HepG2 (cell line): ENCODE results near the gene KLHL36. TPM values are rescaled to one million over a fixed set of nuclear protein-coding genes. Genes with fewer than 3 reads are reported as not detected.

Source experiments
- ASH2L ChIP-seq: fragments of 300-600, 200-600 bp; sonication (generic); IDR thresholded peaks from 2 replicates; pipeline ENCODE4 v1.7.0; 2017; ENCODE audit warnings: low read depth, mild to moderate bottlenecking, moderate library complexity, mixed read lengths, low read length; ENCODE audit not compliant: insufficient read length
- ATF5 ChIP-seq: sonication (generic); formaldehyde crosslinking; IDR thresholded peaks from 2 replicates; pipeline ENCODE4 v1.4.0; 2020; ENCODE audit warnings: mild to moderate bottlenecking, low read depth, missing genetic modification reagents
- BCL6 ChIP-seq: IDR thresholded peaks from 2 replicates; pipeline ENCODE4 v1.6.1; 2016; ENCODE audit warnings: missing genetic modification reagents, missing compliant biosample characterization
- CBFB ChIP-seq: sonication (generic); formaldehyde crosslinking; IDR thresholded peaks from 2 replicates; pipeline ENCODE4 v1.4.0; 2020; ENCODE audit warnings: missing genetic modification reagents
- CREB1 ChIP-seq, 2 experiments: fragments of 450-650 bp in 1 of 2; IDR thresholded peaks; 2 replicates each; pipeline ENCODE4 v1.6.1; 2016 to 2017; ENCODE audit warnings: control low read depth in 1 of 2, mild to moderate bottlenecking in 1 of 2, missing compliant biosample characterization in 1 of 2, missing genetic modification characterization in 1 of 2
- E2F5 ChIP-seq: sonication (generic); formaldehyde crosslinking; conservative IDR thresholded peaks from 2 replicates; pipeline ENCODE4 v1.4.0; 2020; ENCODE audit warnings: missing genetic modification reagents
- HHEX ChIP-seq: IDR thresholded peaks from 2 replicates; pipeline ENCODE4 v1.6.1; 2016; ENCODE audit warnings: control low read depth
- HNF4A ChIP-seq: sonication (generic); formaldehyde crosslinking; IDR thresholded peaks from 2 replicates; pipeline ENCODE4 v1.4.0; 2020; ENCODE audit warnings: missing genetic modification reagents
- HNF4G ChIP-seq, 2 experiments: sonication (generic) in 1 of 2; formaldehyde crosslinking in 1 of 2; IDR thresholded peaks; 2 replicates each; pipeline versions ENCODE4 v1.4.0 to v1.6.1; 2011 to 2020; ENCODE audit warnings: borderline replicate concordance in 2 of 2, low read depth in 2 of 2, mild to moderate bottlenecking in 2 of 2, low read length in 1 of 2, missing genetic modification reagents in 1 of 2, moderate library complexity in 1 of 2
- KAT7 ChIP-seq: IDR thresholded peaks from 2 replicates; pipeline ENCODE4 v1.6.1; 2018; ENCODE audit warnings: borderline replicate concordance, missing compliant biosample characterization
- MED1 ChIP-seq: sonication (generic); formaldehyde crosslinking; IDR thresholded peaks from 2 replicates; pipeline ENCODE4 v1.4.0; 2020; ENCODE audit warnings: missing genetic modification reagents
- NR2F2 ChIP-seq: IDR thresholded peaks from 2 replicates; pipeline ENCODE4 v1.6.1; 2012; ENCODE audit warnings: low read depth, inconsistent platforms, borderline replicate concordance
- RBM22 ChIP-seq: fragments of 200-400 bp; formaldehyde crosslinking; optimal IDR thresholded peaks from 2 replicates; pipeline ENCODE3; 2017; ENCODE audit warnings: mild to moderate bottlenecking, low read length, moderate library complexity
- SIN3A ChIP-seq: IDR thresholded peaks from 2 replicates; pipeline ENCODE4 v1.6.1; 2011; ENCODE audit warnings: low read depth, mild to moderate bottlenecking, control low read depth, low read length, borderline replicate concordance
- XRCC5 ChIP-seq: fragments of 200-400 bp; formaldehyde crosslinking; optimal IDR thresholded peaks from 2 replicates; pipeline ENCODE3; 2017; ENCODE audit warnings: mild to moderate bottlenecking, low read length
- ZBTB25 ChIP-seq: IDR thresholded peaks from 2 replicates; pipeline ENCODE4 v1.6.1; 2018; ENCODE audit warnings: missing genetic modification reagents
- ZFAT ChIP-seq: sonication (generic); formaldehyde crosslinking; conservative IDR thresholded peaks from 2 replicates; pipeline ENCODE4 v1.8.1; 2023; ENCODE audit warnings: missing genetic modification reagents, inconsistent platforms
- ZFP1 ChIP-seq: IDR thresholded peaks from 2 replicates; pipeline ENCODE4 v1.6.1; 2016
- ZMYM3 ChIP-seq: sonication (generic); formaldehyde crosslinking; IDR thresholded peaks from 2 replicates; pipeline ENCODE4 v1.5.1; 2020; ENCODE audit warnings: mild to moderate bottlenecking, missing genetic modification reagents
- ZNF556 ChIP-seq: sonication (generic); formaldehyde crosslinking; IDR thresholded peaks from 2 replicates; pipeline ENCODE4 v1.4.0; 2020; ENCODE audit warnings: mild to moderate bottlenecking, missing genetic modification reagents, borderline replicate concordance
- polyA plus RNA-seq, 8 experiments: library from polyadenylated mRNA; depleted of rRNA in 3 of 8; stranded (reverse) in 7 of 8; unstranded in 1 of 8; fragments of >200 nt; fragmentation: Illumina TruSeq in 4 of 8; extraction: Trizol in 4 of 8; gene quantifications; 2 replicates each; pipeline versions ENCODE4 v1.2.1 to v1.2.3, GENCODE V29; 2011 to 2016; ENCODE audit warnings: low read depth in 4 of 8, missing spikeins in 1 of 8, mixed read lengths in 1 of 8; ENCODE audit not compliant: insufficient read depth in 1 of 8
- total RNA-seq, 5 experiments: library from RNA; depleted of rRNA; stranded (reverse); fragments of >200 nt; fragmentation: Illumina TruSeq; extraction: Trizol; gene quantifications; 2 replicates each; pipeline ENCODE4 v1.2.3, GENCODE V29; 2016; ENCODE audit warnings: low read depth in 1 of 5
- TF ChIP-seq, protein P1 (sequence below): sonication (generic); formaldehyde crosslinking; IDR thresholded peaks from 2 replicates; pipeline ENCODE4 v1.4.0; 2020; ENCODE audit warnings: missing genetic modification reagents

KLHL36 gene
- total and polyA plus RNA-seq, 2 of the 13 experiments (the other 11 are each of a cell fraction or from before 2014, with no cell fraction given): 24.3 to 26.0 TPM

GRCh38 chr16:84647828-84648594, at the start of gene KLHL36 (continued):
- TF ChIP-seq, protein P1, sequence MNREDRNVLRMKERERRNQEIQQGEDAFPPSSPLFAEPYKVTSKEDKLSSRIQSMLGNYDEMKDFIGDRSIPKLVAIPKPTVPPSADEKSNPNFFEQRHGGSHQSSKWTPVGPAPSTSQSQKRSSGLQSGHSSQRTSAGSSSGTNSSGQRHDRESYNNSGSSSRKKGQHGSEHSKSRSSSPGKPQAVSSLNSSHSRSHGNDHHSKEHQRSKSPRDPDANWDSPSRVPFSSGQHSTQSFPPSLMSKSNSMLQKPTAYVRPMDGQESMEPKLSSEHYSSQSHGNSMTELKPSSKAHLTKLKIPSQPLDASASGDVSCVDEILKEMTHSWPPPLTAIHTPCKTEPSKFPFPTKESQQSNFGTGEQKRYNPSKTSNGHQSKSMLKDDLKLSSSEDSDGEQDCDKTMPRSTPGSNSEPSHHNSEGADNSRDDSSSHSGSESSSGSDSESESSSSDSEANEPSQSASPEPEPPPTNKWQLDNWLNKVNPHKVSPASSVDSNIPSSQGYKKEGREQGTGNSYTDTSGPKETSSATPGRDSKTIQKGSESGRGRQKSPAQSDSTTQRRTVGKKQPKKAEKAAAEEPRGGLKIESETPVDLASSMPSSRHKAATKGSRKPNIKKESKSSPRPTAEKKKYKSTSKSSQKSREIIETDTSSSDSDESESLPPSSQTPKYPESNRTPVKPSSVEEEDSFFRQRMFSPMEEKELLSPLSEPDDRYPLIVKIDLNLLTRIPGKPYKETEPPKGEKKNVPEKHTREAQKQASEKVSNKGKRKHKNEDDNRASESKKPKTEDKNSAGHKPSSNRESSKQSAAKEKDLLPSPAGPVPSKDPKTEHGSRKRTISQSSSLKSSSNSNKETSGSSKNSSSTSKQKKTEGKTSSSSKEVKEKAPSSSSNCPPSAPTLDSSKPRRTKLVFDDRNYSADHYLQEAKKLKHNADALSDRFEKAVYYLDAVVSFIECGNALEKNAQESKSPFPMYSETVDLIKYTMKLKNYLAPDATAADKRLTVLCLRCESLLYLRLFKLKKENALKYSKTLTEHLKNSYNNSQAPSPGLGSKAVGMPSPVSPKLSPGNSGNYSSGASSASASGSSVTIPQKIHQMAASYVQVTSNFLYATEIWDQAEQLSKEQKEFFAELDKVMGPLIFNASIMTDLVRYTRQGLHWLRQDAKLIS (CRISPR knock-in tag): no peak
- TF ChIP-seq ZMYM3: peak; percentile 43; the same call in 1 of the 2 replicates
- TF ChIP-seq ZBTB25 (CRISPR knock-in tag): no peak
- TF ChIP-seq ZFP1 (CRISPR knock-in tag): no peak
- no peak for TF ChIP-seq BCL6
- no peak for TF ChIP-seq NR2F2
- TF ChIP-seq KAT7 (CRISPR knock-in tag): no peak
- TF ChIP-seq CREB1 (IDR thresholded peaks at IDR 0.05): no peak
- no peak for TF ChIP-seq CREB1 (CRISPR knock-in tag; IDR thresholded peaks at IDR 0.05)
- TF ChIP-seq SIN3A: no peak
- TF ChIP-seq XRCC5: no peak
- 0 out of 2 replicates have a peak, but pooled peaks have one; percentile 85 for TF ChIP-seq ATF5 (CRISPR knock-in tag)
- no peak for TF ChIP-seq HNF4A (CRISPR knock-in tag)
- TF ChIP-seq MED1 (CRISPR knock-in tag): peak; percentile 37; the same call in 1 of the 2 replicates
- TF ChIP-seq HNF4G (IDR thresholded peaks at IDR 0.05; ENCODE audit: borderline replicate concordance, low read depth, low read length): no peak
- TF ChIP-seq HNF4G (CRISPR knock-in tag; IDR thresholded peaks at IDR 0.05; ENCODE audit: borderline replicate concordance, low read depth): no peak
- no peak for TF ChIP-seq ZFAT (CRISPR knock-in tag)
- 0 out of 2 replicates have a peak, but pooled peaks have one; percentile 49 for TF ChIP-seq CBFB (CRISPR knock-in tag)
- no peak for TF ChIP-seq E2F5 (CRISPR knock-in tag)
- no peak for TF ChIP-seq RBM22
- TF ChIP-seq ASH2L: no peak
- peak; percentile 65; the same call in 1 of the 2 replicates for TF ChIP-seq ZNF556 (CRISPR knock-in tag)
- no peak for TF ChIP-seq HHEX (CRISPR knock-in tag)
